Stomach smooth muscle (tissue), 2 donors: Measurements from ENCODE around the gene ZNF407.

Experiments used
- H3K27ac ChIP-seq: one replicate; pipeline ENCODE4 v1.7.0; 2013; ENCODE audit warnings: mild to moderate bottlenecking, low read length, inconsistent platforms
- H3K27me3 ChIP-seq, 2 donors: one replicate each; pipeline ENCODE4 v1.7.0; 2013; ENCODE audit warnings: low read length in 2 of 2; ENCODE audit not compliant: insufficient read depth in 2 of 2, control insufficient read depth in 1 of 2
- H3K36me3 ChIP-seq, 2 donors: one replicate each; pipeline ENCODE4 v1.7.0; 2013; ENCODE audit warnings: low read length in 2 of 2; ENCODE audit not compliant: control insufficient read depth in 2 of 2, insufficient read depth in 2 of 2
- H3K4me1 ChIP-seq: one replicate; pipeline ENCODE4 v1.7.0; 2013; ENCODE audit warnings: low read length; ENCODE audit not compliant: control insufficient read depth, insufficient read depth
- H3K4me3 ChIP-seq, 2 donors: one replicate each; pipeline ENCODE4 v1.7.0; 2013; ENCODE audit warnings: low read length in 2 of 2
- H3K9ac ChIP-seq, 2 donors: one replicate each; pipeline ENCODE4 v1.7.0; 2013; ENCODE audit warnings: low read length in 2 of 2, mild to moderate bottlenecking in 1 of 2
- H3K9me3 ChIP-seq, 2 donors: one replicate each; pipeline ENCODE4 v1.7.0; 2013; ENCODE audit warnings: low read length in 2 of 2; ENCODE audit not compliant: control insufficient read depth in 2 of 2
- donor health status: healthy.
- donor health status: Pancreatic carcinoma.

ZNF407 gene

DNA sequence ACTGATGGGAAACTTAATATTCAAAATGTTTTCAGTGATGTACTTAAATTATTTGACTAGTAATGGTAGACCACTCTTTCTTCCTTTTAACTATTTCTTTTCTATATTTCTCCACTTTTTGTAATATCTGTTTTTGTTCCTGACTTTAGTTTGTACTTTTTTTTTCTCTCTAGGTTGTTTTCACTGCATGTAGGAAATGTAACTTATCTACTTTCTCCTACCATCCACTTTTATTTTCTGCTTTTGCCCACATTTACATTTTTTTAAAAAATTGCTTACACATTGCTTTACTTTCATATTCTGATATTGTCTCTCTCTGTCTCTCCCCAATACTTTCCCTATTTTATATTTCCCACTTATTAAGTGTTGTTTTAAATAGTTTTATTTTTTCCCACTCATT lies 47.0 kb downstream of the ZNF407 start:
- no peaks in the 10 kb centered on the region for H3K27me3 ChIP-seq
- no peaks in the 10 kb centered on the region for H3K36me3 ChIP-seq
- H3K9me3 ChIP-seq = no peaks in the 10 kb centered on the region
- H3K27ac ChIP-seq = no peak overlapping the region
- no peak overlapping the region for H3K9ac ChIP-seq
- H3K4me1 ChIP-seq = no peaks in the 10 kb centered on the region
- H3K4me3 ChIP-seq = peak overlapping the region in 1 of 2 donors; percentile 1

DNA sequence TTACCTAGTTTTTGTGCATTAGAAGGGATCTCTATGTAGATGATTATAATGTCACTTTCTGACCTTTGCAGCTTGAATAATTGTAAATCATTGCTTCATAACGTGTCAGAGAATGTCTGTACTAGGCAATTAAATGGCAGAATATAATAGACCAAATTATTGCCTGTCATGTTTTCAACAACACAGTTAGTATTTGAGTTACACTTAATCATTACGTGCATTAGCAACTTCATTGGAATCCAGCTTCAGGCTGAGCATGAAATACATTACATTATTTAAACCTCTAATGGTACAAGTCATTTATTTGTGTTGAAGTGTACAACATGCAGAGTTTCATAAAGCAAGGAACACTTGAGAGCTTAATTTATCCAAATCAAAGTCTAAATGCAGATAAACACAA lies 48.0 kb downstream of the ZNF407 start:
- Histone ChIP-seq H3K36me3 (no peaks in the 10 kb centered on the region), H3K4me1 (no peaks in the 10 kb centered on the region), H3K9me3 (no peaks in the 10 kb centered on the region), H3K27me3 (no peaks in the 10 kb centered on the region), H3K27ac (no peak overlapping the region), H3K9ac (no peak overlapping the region), H3K4me3 (no peak overlapping the region)

DNA sequence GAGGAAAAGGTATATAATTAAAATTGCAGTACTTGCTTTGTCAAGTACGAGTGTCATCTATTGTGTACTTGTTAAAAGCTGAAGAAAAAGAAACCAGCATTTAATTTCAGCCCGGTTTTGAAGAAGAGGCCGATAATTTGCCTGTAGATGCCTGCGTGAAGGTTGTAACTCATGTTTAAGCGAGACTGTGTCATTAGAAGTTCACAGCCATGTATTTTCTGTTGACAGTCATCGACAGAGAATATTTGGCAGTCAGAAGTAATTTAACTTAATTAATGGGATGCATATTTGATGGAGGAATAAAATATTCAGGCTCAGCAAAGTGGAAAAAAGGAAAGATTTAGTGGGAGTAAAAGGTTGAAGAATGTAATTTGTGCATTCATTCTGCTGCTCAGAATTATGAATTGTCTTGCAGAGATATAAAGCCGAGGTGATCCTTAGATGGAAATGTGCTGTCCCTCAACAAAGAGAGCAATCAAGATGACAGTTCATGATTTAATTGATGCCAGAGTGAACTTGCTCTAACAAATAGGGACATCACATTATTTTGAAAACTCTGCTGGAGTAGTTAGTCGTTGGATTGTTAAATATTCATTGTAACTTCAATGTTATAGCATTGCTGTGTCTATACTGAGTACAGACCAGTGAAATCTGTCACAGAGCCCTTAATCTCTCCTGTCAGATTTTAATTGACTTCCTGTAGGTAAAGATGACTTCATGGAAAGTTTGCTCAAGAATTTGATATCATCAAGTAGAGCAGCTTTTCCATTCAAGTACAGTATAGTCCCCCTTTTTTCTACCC lies 53.9 kb downstream of the ZNF407 start:
- Histone ChIP-seq H3K27me3 (no peaks in the 10 kb centered on the region), H3K9ac (no peak overlapping the region), H3K4me3 (no peak overlapping the region), H3K4me1 (no peaks in the 10 kb centered on the region), H3K36me3 (no peaks in the 10 kb centered on the region), H3K27ac (no peak overlapping the region), H3K9me3 (no peaks in the 10 kb centered on the region)

DNA sequence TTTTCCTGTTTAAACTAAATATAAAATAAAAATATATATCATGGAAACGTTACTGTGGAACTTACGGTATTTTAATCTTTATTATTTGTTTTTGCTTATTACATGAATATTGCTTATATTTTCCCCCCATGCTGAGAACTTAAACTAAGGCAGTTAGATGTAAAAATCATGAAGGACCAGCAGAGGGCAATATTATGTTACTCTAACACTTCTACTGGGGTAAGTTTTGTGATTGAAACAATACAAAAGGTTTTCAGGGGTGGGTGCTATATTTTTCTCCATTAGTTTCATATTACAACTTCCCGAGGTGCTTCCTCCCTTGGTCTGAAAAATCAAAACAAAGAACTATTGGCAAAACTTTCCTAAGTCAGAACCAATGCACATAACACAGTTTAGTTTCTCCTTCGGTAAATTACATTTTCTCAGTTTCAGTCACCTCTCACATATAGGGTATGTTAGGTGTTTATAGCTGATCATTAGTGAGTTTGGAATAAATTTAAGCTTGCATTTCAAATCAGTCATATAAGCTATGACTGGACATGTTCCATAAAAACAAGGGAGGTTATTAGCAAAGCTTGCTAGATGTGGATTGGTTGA lies 54.8 kb downstream of the ZNF407 start:
- no peaks in the 10 kb centered on the region for H3K27me3 ChIP-seq
- no peaks in the 10 kb centered on the region for H3K4me1 ChIP-seq
- no peaks in the 10 kb centered on the region for H3K9me3 ChIP-seq
- H3K9ac ChIP-seq = no peak overlapping the region
- no peak overlapping the region for H3K27ac ChIP-seq
- H3K4me3 ChIP-seq = no peak overlapping the region
- no peaks in the 10 kb centered on the region for H3K36me3 ChIP-seq

DNA sequence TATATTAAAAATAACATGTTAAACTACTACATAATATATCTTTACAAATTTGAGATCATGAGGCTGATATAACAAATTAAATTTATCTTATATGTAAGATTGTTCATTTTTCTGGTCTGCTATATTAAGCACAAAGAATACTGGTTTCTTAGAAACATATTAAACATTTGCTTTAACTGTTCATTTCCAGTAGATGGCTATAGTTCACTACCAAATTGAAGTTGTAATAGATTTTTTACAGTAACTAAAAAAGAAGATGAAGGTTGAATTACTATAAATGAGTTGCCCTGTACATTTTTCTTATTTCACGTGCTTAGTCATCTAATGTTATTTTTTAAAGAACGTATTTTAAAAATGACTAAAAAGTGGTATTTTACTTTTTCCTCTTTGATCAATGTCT lies 57.0 kb downstream of the ZNF407 start:
- no peak overlapping the region for H3K4me3 ChIP-seq

DNA sequence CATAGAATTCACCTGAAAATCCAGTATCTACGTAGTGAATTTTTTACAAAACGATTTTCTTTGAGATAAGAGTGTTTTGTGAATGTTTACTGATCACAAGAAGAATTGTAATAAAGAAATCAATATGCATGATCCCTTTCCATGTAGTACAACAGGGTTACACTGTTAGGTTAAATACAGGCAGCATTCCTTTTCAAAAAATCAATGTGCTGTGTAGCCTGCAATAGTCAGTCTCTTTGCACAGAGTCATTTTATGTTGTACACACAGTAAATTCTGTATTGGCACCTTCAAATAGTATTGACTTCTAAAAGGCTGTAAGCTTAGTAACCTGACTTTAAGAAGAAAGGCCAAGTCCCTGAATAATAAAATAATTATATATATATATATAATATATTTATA lies 63.3 kb downstream of the ZNF407 start:
- Histone ChIP-seq H3K4me1 (no peaks in the 10 kb centered on the region), H3K9ac (no peak overlapping the region), H3K9me3 (no peaks in the 10 kb centered on the region), H3K27me3 (no peaks in the 10 kb centered on the region), H3K36me3 (no peaks in the 10 kb centered on the region), H3K27ac (no peak overlapping the region), H3K4me3 (no peak overlapping the region)

More for the DNA sequence above, 57.0 kb downstream of the ZNF407 start:
- no peaks in the 10 kb centered on the region for H3K9me3 ChIP-seq
- H3K36me3 ChIP-seq = no peaks in the 10 kb centered on the region
- H3K27ac ChIP-seq = no peak overlapping the region
- no peaks in the 10 kb centered on the region for H3K4me1 ChIP-seq
- H3K27me3 ChIP-seq = no peaks in the 10 kb centered on the region
- no peak overlapping the region for H3K9ac ChIP-seq

DNA sequence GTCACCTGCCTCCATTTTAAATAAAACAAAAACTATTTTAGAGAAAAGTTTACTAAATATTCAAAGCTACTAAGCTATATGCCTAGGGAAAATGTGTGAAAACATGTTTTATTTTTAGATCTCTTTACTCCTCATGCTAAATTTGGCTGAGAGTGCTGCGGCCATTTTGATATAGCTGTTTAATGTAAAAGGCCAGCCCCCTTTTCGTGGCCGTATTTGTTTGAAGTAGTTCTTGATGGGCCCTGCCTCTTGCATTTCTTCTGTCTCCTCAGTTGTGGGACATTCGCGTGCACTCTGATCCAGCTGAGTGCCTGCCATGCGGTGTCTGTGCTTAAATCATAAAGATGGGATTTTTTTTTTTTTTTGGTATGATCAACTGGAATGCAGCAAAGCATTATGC lies 64.0 kb downstream of the ZNF407 start:
- no peaks in the 10 kb centered on the region for H3K36me3 ChIP-seq
- no peak overlapping the region for H3K4me3 ChIP-seq
- H3K27me3 ChIP-seq = no peaks in the 10 kb centered on the region
- H3K4me1 ChIP-seq = no peaks in the 10 kb centered on the region
- H3K9me3 ChIP-seq = no peaks in the 10 kb centered on the region
- no peak overlapping the region for H3K27ac ChIP-seq
- H3K9ac ChIP-seq = no peak overlapping the region

DNA sequence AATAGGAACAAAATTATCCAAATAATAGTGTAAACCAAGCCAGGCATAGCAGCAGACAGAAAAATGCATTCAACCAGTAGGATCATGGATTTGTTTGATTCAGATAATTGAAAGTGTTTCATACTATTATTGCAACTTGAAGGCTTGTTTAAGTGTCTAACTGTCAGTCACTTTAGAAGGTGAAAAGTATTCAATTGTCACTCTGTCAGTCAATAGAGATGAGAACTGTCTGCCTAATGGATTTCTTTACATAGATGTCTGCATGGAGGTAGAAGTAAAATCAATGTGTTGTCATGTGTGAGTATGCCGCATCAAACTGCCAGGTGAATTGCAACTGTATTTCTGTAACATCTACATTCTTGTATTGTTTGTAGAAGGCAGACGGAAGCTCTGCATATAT lies 65.0 kb downstream of the ZNF407 start:
- no peaks in the 10 kb centered on the region for H3K9me3 ChIP-seq
- no peak overlapping the region for H3K9ac ChIP-seq
- no peak overlapping the region for H3K27ac ChIP-seq
- H3K4me1 ChIP-seq = no peaks in the 10 kb centered on the region
- H3K27me3 ChIP-seq = no peaks in the 10 kb centered on the region
- H3K36me3 ChIP-seq = no peaks in the 10 kb centered on the region
- no peak overlapping the region for H3K4me3 ChIP-seq

DNA sequence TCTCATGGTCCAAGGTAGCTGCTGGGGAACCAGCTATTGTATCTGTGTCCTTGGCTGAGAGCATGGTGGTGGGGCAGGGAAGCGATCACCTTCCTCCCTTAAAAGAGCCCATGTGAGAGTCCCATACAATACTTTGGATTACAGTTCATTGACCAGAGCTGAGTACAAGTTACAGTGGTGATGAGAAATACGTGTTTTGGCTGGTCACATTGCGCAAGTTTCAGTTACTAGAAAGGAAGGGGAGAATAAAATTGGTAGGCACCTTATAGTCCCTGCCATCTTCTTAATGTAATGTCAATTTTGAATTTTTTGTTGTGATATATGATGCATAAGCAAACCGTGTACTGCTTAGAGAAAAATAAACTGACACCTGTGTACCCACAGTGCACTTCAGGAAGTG lies 67.7 kb downstream of the ZNF407 start:
- Histone ChIP-seq H3K27ac (no peak overlapping the region), H3K4me1 (no peaks in the 10 kb centered on the region), H3K4me3 (no peak overlapping the region), H3K9me3 (no peaks in the 10 kb centered on the region), H3K36me3 (peaks cover 0 to 4% of the 10 kb centered on the region in 2 donors), H3K9ac (no peak overlapping the region), H3K27me3 (no peaks in the 10 kb centered on the region)

DNA sequence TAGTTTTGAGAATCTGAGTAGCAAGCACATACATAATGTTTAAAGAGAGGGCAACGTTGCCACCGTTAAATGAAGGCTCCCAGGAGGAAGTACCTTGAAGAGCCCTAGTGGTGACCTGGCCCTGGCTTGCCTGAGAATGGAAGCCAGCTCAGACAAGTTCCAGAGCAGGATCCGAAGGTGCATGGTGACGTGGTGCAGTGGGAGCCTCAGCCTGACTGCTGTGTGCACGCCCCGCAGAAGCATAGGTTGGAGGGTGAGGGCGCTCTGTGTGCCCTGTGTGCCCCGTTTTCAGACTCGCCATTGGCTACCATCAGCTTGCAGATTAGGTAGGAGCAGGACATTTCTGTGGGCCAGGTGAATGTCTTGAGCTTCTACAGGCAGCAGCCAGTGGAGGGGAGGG lies 68.2 kb downstream of the ZNF407 start:
- no peak overlapping the region for H3K9ac ChIP-seq
- H3K27me3 ChIP-seq = no peaks in the 10 kb centered on the region
- no peak overlapping the region for H3K27ac ChIP-seq
- H3K4me1 ChIP-seq = no peaks in the 10 kb centered on the region
- H3K4me3 ChIP-seq = no peak overlapping the region
- no peaks in the 10 kb centered on the region for H3K9me3 ChIP-seq
- H3K36me3 ChIP-seq = peaks cover 0 to 4% of the 10 kb centered on the region in 2 donors

DNA sequence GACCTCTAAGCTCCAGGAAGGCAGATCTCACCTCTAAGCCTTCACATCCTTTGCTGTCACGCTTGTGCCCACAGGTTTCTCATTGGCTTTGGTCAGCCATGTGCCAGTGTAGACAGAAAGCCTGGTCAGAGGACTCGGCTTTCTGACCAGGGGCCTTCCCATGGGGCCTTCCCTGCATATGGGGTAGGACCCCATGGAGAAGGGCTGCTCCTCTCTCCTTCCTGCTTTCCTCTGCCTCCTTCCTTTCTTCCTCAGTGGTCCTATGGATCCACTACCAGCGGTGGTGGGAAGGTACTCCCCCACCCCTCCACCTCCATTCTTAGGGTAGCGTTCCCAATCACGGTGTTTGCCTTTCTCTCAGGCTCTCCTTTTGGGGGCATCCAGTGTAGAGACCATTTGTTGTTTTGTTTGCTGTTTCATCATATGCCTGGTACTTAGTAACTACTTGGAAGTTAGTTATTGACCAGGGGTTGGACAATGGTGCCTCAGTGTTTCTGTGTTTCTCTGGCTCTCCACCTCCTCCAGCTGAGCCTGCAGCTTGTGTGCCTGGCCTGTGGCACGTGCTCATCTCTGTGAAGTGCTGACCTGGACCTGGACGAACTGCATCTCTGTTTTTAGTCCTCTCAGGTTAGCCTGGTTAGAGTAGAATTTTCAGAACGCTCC lies 71.6 kb downstream of the ZNF407 start:
- Histone ChIP-seq H3K27ac (no peak overlapping the region), H3K4me3 (no peak overlapping the region), H3K36me3 (peaks cover 0 to 4% of the 10 kb centered on the region in 2 donors), H3K4me1 (no peaks in the 10 kb centered on the region), H3K9ac (no peak overlapping the region), H3K9me3 (no peaks in the 10 kb centered on the region), H3K27me3 (no peaks in the 10 kb centered on the region)
